Activated gamma-delta T cell (primary cell): Measurements from ENCODE around the gene PRG3.

Experiments used
- DNase-seq: peaks from one replicate; lab custom pipeline; 2025; lab: John Stamatoyannopoulos, UW

PRG3 gene

GRCh38 chr11:57359396-57359795 is 21.6 kb downstream of the PRG3 start:
- no peak for DNase-seq

- no peak for DNase-seq
Observed at GRCh38 chr11:57358991-57359390, 22.0 kb downstream of the PRG3 start.

- DNase-seq, result no peak
Observed at GRCh38 chr11:57358543-57358961, 22.4 kb downstream of the PRG3 start.

GRCh38 chr11:57357856-57358255 is 23.1 kb downstream of the PRG3 start:
- no peak for DNase-seq

GRCh38 chr11:57357310-57357709 is 23.6 kb downstream of the PRG3 start:
- DNase-seq, result no peak

- no peak for DNase-seq
Observed at GRCh38 chr11:57356268-57356667, 24.7 kb downstream of the PRG3 start.

- no peak for DNase-seq
Observed at GRCh38 chr11:57354699-57355098, 26.3 kb downstream of the PRG3 start.

- DNase-seq, result no peak
Observed at GRCh38 chr11:57353852-57354251, 27.1 kb downstream of the PRG3 start.

- no peak for DNase-seq
Observed at GRCh38 chr11:57353446-57353845, 27.5 kb downstream of the PRG3 start.

GRCh38 chr11:57353036-57353435 is 27.9 kb downstream of the PRG3 start:
- no peak for DNase-seq

GRCh38 chr11:57349491-57350274 is 31.3 kb downstream of the PRG3 start:
- DNase-seq, result peak; percentile 36

GRCh38 chr11:57348636-57349313 is 32.2 kb downstream of the PRG3 start:
- no peak for DNase-seq

- no peak for DNase-seq
Observed at GRCh38 chr11:57348052-57348451, 32.9 kb downstream of the PRG3 start.

GRCh38 chr11:57347336-57347735 is 33.6 kb downstream of the PRG3 start:
- DNase-seq, result no peak

- DNase-seq, result no peak
Observed at GRCh38 chr11:57345555-57346211, 35.3 kb downstream of the PRG3 start.

GRCh38 chr11:57344826-57345225 is 36.1 kb downstream of the PRG3 start:
- DNase-seq, result no peak

GRCh38 chr11:57343825-57344224 is 37.1 kb downstream of the PRG3 start:
- DNase-seq, result no peak

GRCh38 chr11:57342702-57343101 is 38.2 kb downstream of the PRG3 start:
- no peak for DNase-seq

- DNase-seq, result no peak
Observed at GRCh38 chr11:57341250-57341808, 39.6 kb downstream of the PRG3 start.

GRCh38 chr11:57340039-57340615 is 40.8 kb downstream of the PRG3 start:
- no peak for DNase-seq

- DNase-seq, result no peak
Observed at GRCh38 chr11:57339328-57339727, 41.6 kb downstream of the PRG3 start.

GRCh38 chr11:57338142-57338541 is 42.8 kb downstream of the PRG3 start, which contains the start of gene P2RX3:
Gene P2RX3 (plus strand): TSS chr11:57338352. CDS start chr11:57338551, 199 bp downstream.
- no peak for DNase-seq
